Thyroid gland (tissue), 4 donors: ENCODE data around the gene ZNF264. TPM values are rescaled to one million over a fixed set of nuclear protein-coding genes. Genes with fewer than 3 reads are reported as not detected.
A peak's percentile ranks its signal among the peaks of the same experiment; 100 is the strongest.

ENCODE experiments used
- DNase-seq, 2 donors: peaks; one replicate each; pipeline ENCODE4 v3.0.0-alpha.2; 2019
- H3K27ac ChIP-seq, 3 donors: fragments of 200-600 bp; sonication (generic); 1 replicate in 2 of 3; 2 replicates in 1 of 3; pipeline ENCODE4 v1.5.1; 2016 to 2019; ENCODE audit warnings: mild to moderate bottlenecking in 1 of 3, moderate library complexity in 1 of 3
- H3K27me3 ChIP-seq: fragments of 200-600 bp; sonication (generic); one replicate; pipeline ENCODE4 v1.5.1; 2019
- H3K36me3 ChIP-seq, 2 donors: fragments of 200-600 bp; sonication (generic); one replicate each; pipeline ENCODE4 v1.5.1; 2016 to 2019
- H3K4me1 ChIP-seq, 2 donors: fragments of 200-600 bp; sonication (generic); one replicate each; pipeline ENCODE4 v1.5.1; 2017 to 2019
- H3K4me3 ChIP-seq, 3 donors: fragments of 200-600 bp; sonication (generic); replicated peaks in 1 of 3; 1 replicate in 2 of 3; 2 replicates in 1 of 3; pipeline ENCODE4 v1.5.1; 2016; ENCODE audit warnings: mild to moderate bottlenecking in 1 of 3
- H3K9me3 ChIP-seq: fragments of 200-600 bp; sonication (generic); one replicate; pipeline ENCODE4 v1.5.1; 2017
- POLR2A ChIP-seq, 2 donors: fragments of 450-650 bp; IDR thresholded peaks; one replicate each; pipeline ENCODE4 v1.6.1; 2017; ENCODE audit warnings: antibody characterized with exemption in 2 of 2, mild to moderate bottlenecking in 2 of 2, moderate library complexity in 1 of 2
- WGBS, 2 donors: methylation state at CpG; one replicate each; pipeline ENCODE4 v1.1.5; 2017; 5-methylcytosine and 5-hydroxymethylcytosine counted together
- intact Hi-C: fragments of 100-400 bp; cut with DNase I; formaldehyde crosslinking; loops from one replicate; pipeline ENCODE4 v1.15.1; 2023
- total RNA-seq, 4 donors: library from RNA; depleted of rRNA; stranded (reverse); fragments of >200 nt; gene quantifications; one replicate each; pipeline ENCODE4 v1.2.3, GENCODE V29; 2016
- TF ChIP-seq, protein P1 (sequence below), 6 experiments: fragments of 200-600 bp in 3 of 6; fragments of 450-650 bp in 3 of 6; sonication (generic) in 3 of 6; IDR thresholded peaks; one replicate each; pipeline ENCODE4 v1.5.1; 2016 to 2019; ENCODE audit warnings: antibody characterized with exemption in 6 of 6, mild to moderate bottlenecking in 2 of 6, inconsistent platforms in 1 of 6, moderate library complexity in 1 of 6

The ZNF264 gene
- total RNA-seq, 4 donors from 2014 or later = 28.2 to 90.3 (median 44.4) TPM

- intact Hi-C loops = no loop called here
Measured at GRCh38 chr19:57239982-57240310, 48.6 kb downstream of the ZNF264 start.

DNA sequence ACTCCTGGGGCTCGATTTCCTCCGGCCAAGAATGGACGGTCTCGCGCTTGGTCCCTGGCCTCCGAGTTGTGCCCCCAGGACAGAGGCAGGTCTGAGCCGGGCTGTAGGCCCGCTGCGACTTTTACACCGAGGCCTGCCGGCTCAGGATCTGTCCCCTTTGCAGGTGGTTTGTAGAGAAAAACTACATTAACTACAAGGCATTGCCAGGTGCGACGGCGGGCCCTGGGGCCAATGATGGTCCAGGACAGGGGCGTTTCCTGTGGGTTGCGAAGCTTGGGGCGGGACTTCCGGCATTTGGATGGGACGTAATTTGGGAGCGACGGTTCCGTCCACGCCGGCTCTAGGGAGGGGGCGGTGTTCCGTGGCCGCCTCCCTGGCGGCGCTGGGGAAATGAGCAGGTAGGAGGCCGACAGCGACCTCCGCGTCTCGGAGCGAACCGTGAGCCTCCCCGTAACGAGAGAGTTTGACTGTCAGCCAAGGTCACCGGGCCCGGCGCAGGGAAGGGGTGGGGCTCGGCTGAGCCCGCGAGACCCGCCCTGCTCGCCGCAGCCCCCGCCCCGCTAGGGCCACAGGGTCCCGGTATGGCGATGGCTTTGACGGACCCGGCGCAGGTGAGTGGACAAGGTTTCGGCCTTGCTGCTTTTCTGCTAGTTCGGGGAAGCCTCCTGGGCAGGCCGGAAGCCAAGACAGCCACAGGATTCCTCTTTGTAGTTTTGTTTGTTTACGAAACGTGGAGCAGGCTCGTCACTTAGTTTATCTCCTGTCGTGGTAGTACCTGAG lies 49.2 kb downstream of the ZNF264 start, which contains the start of gene ZNF805:
Gene ZNF805, plus strand, starts transcription at position 322 of the 780 bp plus-strand sequence. Its CDS starts 260 bp downstream, at position 582.
- H3K4me1 ChIP-seq = peaks cover 11 to 14% of the 10 kb centered on the region in 2 donors
- peaks cover 10 to 12% of the 10 kb centered on the region in 2 donors for H3K36me3 ChIP-seq
- peak within 1 kb of the TSS; percentile 77 to 98 (median 94) for H3K4me3 ChIP-seq
- WGBS, 2 donors = 1 to 7% methylated on average over 28 to 31 of the region's 61 CpGs
- TF ChIP-seq, protein P1, sequence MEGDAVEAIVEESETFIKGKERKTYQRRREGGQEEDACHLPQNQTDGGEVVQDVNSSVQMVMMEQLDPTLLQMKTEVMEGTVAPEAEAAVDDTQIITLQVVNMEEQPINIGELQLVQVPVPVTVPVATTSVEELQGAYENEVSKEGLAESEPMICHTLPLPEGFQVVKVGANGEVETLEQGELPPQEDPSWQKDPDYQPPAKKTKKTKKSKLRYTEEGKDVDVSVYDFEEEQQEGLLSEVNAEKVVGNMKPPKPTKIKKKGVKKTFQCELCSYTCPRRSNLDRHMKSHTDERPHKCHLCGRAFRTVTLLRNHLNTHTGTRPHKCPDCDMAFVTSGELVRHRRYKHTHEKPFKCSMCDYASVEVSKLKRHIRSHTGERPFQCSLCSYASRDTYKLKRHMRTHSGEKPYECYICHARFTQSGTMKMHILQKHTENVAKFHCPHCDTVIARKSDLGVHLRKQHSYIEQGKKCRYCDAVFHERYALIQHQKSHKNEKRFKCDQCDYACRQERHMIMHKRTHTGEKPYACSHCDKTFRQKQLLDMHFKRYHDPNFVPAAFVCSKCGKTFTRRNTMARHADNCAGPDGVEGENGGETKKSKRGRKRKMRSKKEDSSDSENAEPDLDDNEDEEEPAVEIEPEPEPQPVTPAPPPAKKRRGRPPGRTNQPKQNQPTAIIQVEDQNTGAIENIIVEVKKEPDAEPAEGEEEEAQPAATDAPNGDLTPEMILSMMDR (IDR thresholded peaks at IDR 0.05) = peak in 3 of 6 experiments; percentile 5 to 22 (median 11)
- peak in 1 of 2 donors; percentile 68 for TF ChIP-seq POLR2A (IDR thresholded peaks at IDR 0.05)
- no peaks in the 10 kb centered on the region for H3K9me3 ChIP-seq
- intact Hi-C loops = no loop called here
- DNase-seq = peak; percentile 97 to 98
- no peaks in the 10 kb centered on the region for H3K27me3 ChIP-seq
- peak within 1 kb of the TSS; percentile 84 to 85 (median 84) for H3K27ac ChIP-seq

More at GRCh38 chr19:57239982-57240310, 48.6 kb downstream of the ZNF264 start:
- Histone ChIP-seq H3K27me3 (no peaks in the 10 kb centered on the region), H3K36me3 (peaks cover 8% of the 10 kb centered on the region in 2 donors), H3K9me3 (no peaks in the 10 kb centered on the region), H3K4me3 (peak overlapping the region; percentile 77 to 98 (median 94)), H3K4me1 (peaks cover 11 to 14% of the 10 kb centered on the region in 2 donors), H3K27ac (peak overlapping the region; percentile 84 to 85 (median 84))
- WGBS, 2 donors = 14 to 15% methylated on average over 11 to 12 of the region's 12 CpGs
- TF ChIP-seq, protein P1 (IDR thresholded peaks at IDR 0.05) = no peak
- no peak for TF ChIP-seq POLR2A (IDR thresholded peaks at IDR 0.05)
- no peak for DNase-seq

DNA sequence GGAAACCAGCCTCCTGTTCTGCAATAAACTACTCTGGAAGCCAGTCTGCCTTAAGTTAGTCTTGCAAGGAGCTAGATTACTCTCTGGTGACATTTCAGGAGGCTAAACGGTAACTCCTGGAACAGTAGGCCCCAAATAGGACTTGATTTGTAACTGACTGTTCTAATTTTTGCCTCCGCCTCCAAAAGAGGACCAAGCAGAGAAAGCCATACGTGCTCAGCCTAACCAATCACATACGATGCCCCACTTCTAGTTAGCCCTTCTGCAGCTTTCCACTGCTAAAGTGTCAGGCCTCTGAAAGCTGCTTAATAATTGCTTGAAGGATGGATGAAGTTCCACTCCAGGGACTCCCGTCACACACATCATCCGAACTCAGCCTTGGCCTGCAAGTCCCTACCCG lies 49.9 kb downstream of the ZNF264 start:
- intact Hi-C loops = no loop called here
- peaks cover 15 to 16% of the 10 kb centered on the region in 2 donors for H3K36me3 ChIP-seq
- H3K4me3 ChIP-seq = peak overlapping the region; percentile 77 to 98 (median 94)
- TF ChIP-seq, protein P1 (IDR thresholded peaks at IDR 0.05) = no peak
- no peak for TF ChIP-seq POLR2A (IDR thresholded peaks at IDR 0.05)
- no peaks in the 10 kb centered on the region for H3K27me3 ChIP-seq
- WGBS, 2 donors = 11 to 12% methylated on average over 7 of the region's 7 CpGs
- peaks cover 11 to 14% of the 10 kb centered on the region in 2 donors for H3K4me1 ChIP-seq
- H3K27ac ChIP-seq = peak overlapping the region; percentile 84 to 85 (median 84)
- H3K9me3 ChIP-seq = no peaks in the 10 kb centered on the region
- no peak for DNase-seq

DNA sequence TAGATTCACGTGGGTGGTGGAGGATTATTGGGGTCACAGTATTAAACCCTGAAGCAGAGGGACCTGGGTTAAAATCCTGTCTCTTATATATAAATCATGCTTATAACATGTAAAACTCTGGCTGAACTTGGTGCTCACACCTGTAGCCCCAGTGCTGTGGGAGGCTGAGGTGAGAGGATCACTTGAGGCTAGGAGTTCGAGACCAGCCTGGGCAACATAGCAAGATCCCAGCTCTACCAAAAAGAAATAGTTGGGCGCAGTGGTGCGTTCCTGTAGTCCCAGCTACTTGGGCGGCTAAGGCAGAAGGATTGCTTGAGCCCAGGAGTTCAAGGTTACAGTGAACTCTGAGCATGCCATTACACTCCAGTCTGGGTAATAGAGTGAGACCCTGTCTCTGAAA lies 51.5 kb downstream of the ZNF264 start:
- no peak overlapping the region for H3K27ac ChIP-seq
- H3K36me3 ChIP-seq = peaks cover 23 to 27% of the 10 kb centered on the region in 2 donors
- H3K4me3 ChIP-seq = no peak overlapping the region
- peaks cover 11 to 14% of the 10 kb centered on the region in 2 donors for H3K4me1 ChIP-seq
- no peak for DNase-seq
- TF ChIP-seq, protein P1 (IDR thresholded peaks at IDR 0.05) = no peak
- no peak for TF ChIP-seq POLR2A (IDR thresholded peaks at IDR 0.05)
- WGBS, 2 donors = 95 to 100% methylated on average over 5 of the region's 5 CpGs
- H3K9me3 ChIP-seq = no peaks in the 10 kb centered on the region
- H3K27me3 ChIP-seq = no peaks in the 10 kb centered on the region
- intact Hi-C loops = no loop called here

DNA sequence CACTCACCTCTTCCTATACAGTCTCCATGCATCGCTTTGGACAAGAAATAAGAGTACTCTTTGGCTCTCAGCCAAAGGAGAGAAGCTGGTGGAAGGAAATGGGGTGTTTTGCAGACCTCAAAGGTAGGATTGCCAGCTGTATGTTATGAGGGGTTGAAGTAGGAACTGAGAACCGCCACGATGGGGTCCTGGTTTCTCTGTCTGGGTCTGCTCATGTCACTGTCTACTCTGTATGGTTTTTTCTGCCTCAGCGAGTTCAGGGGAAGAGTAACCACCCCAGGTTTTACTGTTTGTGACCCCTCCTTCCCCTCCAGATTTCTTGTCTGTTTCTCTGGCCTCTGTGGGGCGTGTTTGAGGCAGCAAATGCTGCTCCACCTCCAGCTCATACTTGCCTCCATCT lies 53.2 kb downstream of the ZNF264 start:
- Histone ChIP-seq H3K36me3 (peaks cover 32 to 36% of the 10 kb centered on the region in 2 donors), H3K4me1 (peaks cover 11 to 14% of the 10 kb centered on the region in 2 donors), H3K27me3 (no peaks in the 10 kb centered on the region), H3K9me3 (no peaks in the 10 kb centered on the region), H3K27ac (no peak overlapping the region), H3K4me3 (no peak overlapping the region)
- intact Hi-C loops = no loop called here
- no peak for TF ChIP-seq POLR2A (IDR thresholded peaks at IDR 0.05)
- DNase-seq = no peak
- 86 to 97% methylated on average over 5 of the region's 5 CpGs for WGBS, 2 donors
